K562 (cell line): Measurements from ENCODE around the gene GOLGA6L9. TPM values are rescaled to one million over a fixed set of nuclear protein-coding genes. Genes with fewer than 3 reads are reported as not detected.
A peak's percentile ranks its signal among the peaks of the same experiment; 100 is the strongest.
"Not testable (repeated sequence)": the region's sequence is repeated elsewhere in the genome, so short reads cannot be mapped to it uniquely, and the experiment has no call there.

Experiments used
- ATAC-seq: fragments of 200-7000 bp; cut with Tn5 transposase; 3 replicates; pipeline ENCODE4 v1.9.1; 2020; ENCODE audit warnings: moderate library complexity
- BruUV-seq: library from RNA; stranded (reverse); fragments of 400-500 nt; replicated peaks from 2 replicates; lab custom pipeline; 2021; lab: Mats Ljungman, UMichigan
- CTCF ChIA-PET: fragments of 300-600 bp; formaldehyde crosslinking; extraction: SDS; loops from one replicate; lab custom pipeline; 2021; ENCODE audit warnings: low intra/inter-chr PET ratio; lab: Yijun Ruan, JAX
- POLR2A ChIA-PET: fragments of 300-600, 350-650 bp; sonication (Branson Sonifier 250); formaldehyde crosslinking; extraction: SDS; loops from one replicate; lab custom pipeline; 2021; ENCODE audit warnings: antibody characterized with exemption, inconsistent platforms; lab: Yijun Ruan, JAX
- DNase-seq, 4 experiments: peaks; one replicate each; pipeline versions ENCODE4 v3.0.0 to v3.0.0-alpha.2; 2011 to 2018; ENCODE audit warnings: low spot score in 3 of 4, mixed read lengths in 3 of 4; ENCODE audit errors: extremely low read depth in 1 of 4
- FAIRE-seq: peaks from 2 replicates; lab custom pipeline; 2011; peaks lifted over from hg19 to GRCh38; lab: Jason Lieb, UNC
- H2AFZ ChIP-seq: 2 replicates; pipeline ENCODE4 v1.6.0; 2011; ENCODE audit warnings: low read depth, low read length, control low read depth, inconsistent platforms
- H3K27ac ChIP-seq: fragments of 200-600 bp; 3 replicates; pipeline ENCODE4 v1.8.0; 2011; ENCODE audit warnings: low read depth, mild to moderate bottlenecking, control low read depth, inconsistent platforms, low read length, moderate library complexity, mixed read lengths; ENCODE audit errors: extremely low read depth
- H3K27me3 ChIP-seq, 2 experiments: fragments of 300-600 bp in 1 of 2; 2 replicates in 1 of 2; 3 replicates in 1 of 2; pipeline versions ENCODE4 v1.6.0 to v1.8.0; 2011; ENCODE audit warnings: inconsistent platforms in 2 of 2, low read length in 2 of 2, mild to moderate bottlenecking in 1 of 2, mixed read lengths in 1 of 2, moderate library complexity in 1 of 2; ENCODE audit not compliant: control insufficient read depth in 2 of 2, insufficient read depth in 2 of 2
- H3K36me3 ChIP-seq: fragments of 300-600 bp; 3 replicates; pipeline ENCODE4 v1.8.0; 2011; ENCODE audit warnings: mild to moderate bottlenecking, low read length, inconsistent platforms; ENCODE audit not compliant: control insufficient read depth, insufficient read depth
- H3K4me1 ChIP-seq, 2 experiments: fragments of 200-600 bp in 1 of 2; replicated peaks in 1 of 2; 2 replicates in 1 of 2; 3 replicates in 1 of 2; pipeline versions ENCODE4 v1.5.1 to v1.8.0; 2011; ENCODE audit warnings: inconsistent platforms in 2 of 2, low read length in 2 of 2, mild to moderate bottlenecking in 1 of 2, mixed read lengths in 1 of 2, moderate library complexity in 1 of 2; ENCODE audit not compliant: control insufficient read depth in 2 of 2, insufficient read depth in 2 of 2
- H3K4me2 ChIP-seq: 2 replicates; pipeline ENCODE4 v1.6.1; 2011; ENCODE audit warnings: low read length, control low read depth, inconsistent platforms, mixed read lengths; ENCODE audit not compliant: insufficient read depth
- H3K4me3 ChIP-seq: fragments of 200-600 bp; sonication (generic), shearing (Covaris generic); 2 replicates; pipeline ENCODE4 v1.5.1; 2016; ENCODE audit warnings: control low read depth, inconsistent platforms
- H3K79me2 ChIP-seq: fragments of 200-600 bp; 3 replicates; pipeline ENCODE4 v1.8.0; 2011; ENCODE audit warnings: low read length, inconsistent platforms; ENCODE audit not compliant: control insufficient read depth, insufficient read depth
- H3K9ac ChIP-seq, 2 experiments: 2 replicates each; pipeline versions ENCODE4 v1.6.0 to v1.6.1; 2011; ENCODE audit warnings: low read depth in 2 of 2, low read length in 2 of 2, control low read depth in 1 of 2, inconsistent platforms in 1 of 2, mild to moderate bottlenecking in 1 of 2, mixed read lengths in 1 of 2; ENCODE audit not compliant: insufficient read depth in 1 of 2
- H3K9me1 ChIP-seq: one replicate; pipeline ENCODE4 v1.6.0; 2011; ENCODE audit warnings: inconsistent platforms, mild to moderate bottlenecking, low read length, moderate library complexity; ENCODE audit not compliant: control insufficient read depth, insufficient read depth
- H3K9me3 ChIP-seq: replicated peaks from 2 replicates; pipeline ENCODE4 v1.5.1; 2011; ENCODE audit warnings: low read depth, low read length, inconsistent platforms; ENCODE audit not compliant: control insufficient read depth, insufficient read depth
- H4K20me1 ChIP-seq: replicated peaks from 2 replicates; pipeline ENCODE4 v1.6.1; 2011; ENCODE audit warnings: low read length, inconsistent platforms, mixed read lengths; ENCODE audit not compliant: control insufficient read depth, insufficient read depth
- FOXK2 ChIP-seq, 2 experiments: fragments of 450-650 bp; IDR thresholded peaks in 1 of 2; conservative IDR thresholded peaks in 1 of 2; 2 replicates each; pipeline ENCODE4 v1.6.1; 2016; ENCODE audit warnings: low read depth in 2 of 2, mild to moderate bottlenecking in 1 of 2
- MEIS2 ChIP-seq: fragments of 450-650 bp; IDR thresholded peaks from 2 replicates; pipeline ENCODE4 v1.6.1; 2014; ENCODE audit warnings: mild to moderate bottlenecking; ENCODE audit not compliant: partially characterized antibody
- SMARCA4 ChIP-seq: fragments of 450-650 bp; IDR thresholded peaks from 2 replicates; pipeline ENCODE4 v1.6.1; 2016
- SMARCE1 ChIP-seq: fragments of 450-650 bp; IDR thresholded peaks from 2 replicates; pipeline ENCODE4 v1.7.1; 2016; ENCODE audit warnings: mild to moderate bottlenecking
- ZNF121 ChIP-seq: sonication (generic); formaldehyde crosslinking; conservative IDR thresholded peaks from 2 replicates; pipeline ENCODE4 v1.8.0; 2022; ENCODE audit warnings: missing genetic modification reagents
- in situ Hi-C: fragments of 300-500 bp; cut with MboI; formaldehyde crosslinking; loops from 4 replicates; pipeline ENCODE4 v1.15.0; 2018; ENCODE audit warnings: inconsistent platforms, mixed read lengths
- intact Hi-C: fragments of 100-400 bp; cut with micrococcal nuclease; formaldehyde crosslinking; loops from 2 replicates; pipeline ENCODE4 v1.14.2; 2022
- polyA plus RNA-seq, 8 experiments: library from polyadenylated mRNA; depleted of rRNA in 4 of 8; stranded (reverse) in 5 of 8; unstranded in 3 of 8; fragments of >200 nt; fragmentation: Nextera tagmentation in 2 of 8; fragmentation: Illumina TruSeq in 1 of 8; extraction: Ambion mirVana in 2 of 8; extraction: Trizol in 1 of 8; gene quantifications; 2 replicates each; pipeline versions ENCODE4 v1.2.1 to v1.2.3, GENCODE V29; 2011 to 2014; ENCODE audit warnings: inconsistent platforms in 1 of 8, missing spikeins in 1 of 8
- total RNA-seq, 7 experiments: library from RNA; depleted of rRNA in 6 of 7; stranded (reverse); fragments of >200 nt in 6 of 7; fragmentation: Illumina TruSeq in 2 of 7; extraction: Trizol in 2 of 7; gene quantifications; 2 replicates each; pipeline versions ENCODE4 v1.2.1 to v1.2.3, GENCODE V29; 2011 to 2021; ENCODE audit warnings: low replicate concordance in 1 of 7
- TF ChIP-seq, protein P1 (sequence below): fragments of 450-650 bp; IDR thresholded peaks from 2 replicates; pipeline ENCODE4 v1.6.1; 2016
- TF ChIP-seq, protein P2 (sequence below), 2 experiments: IDR thresholded peaks in 1 of 2; conservative IDR thresholded peaks in 1 of 2; 2 replicates each; pipeline ENCODE4 v1.6.1; 2016; ENCODE audit warnings: low read depth in 2 of 2, mild to moderate bottlenecking in 1 of 2, missing compliant biosample characterization in 1 of 2, missing genetic modification characterization in 1 of 2, moderate library complexity in 1 of 2

The GOLGA6L9 gene
- total and polyA plus RNA-seq, 9 of the 15 experiments (the other 6 are each of a cell fraction or from before 2014, with no cell fraction given), result 1.1 to 11.4 (median 5.8) TPM

- CTCF ChIA-PET, H3K36me3 ChIP-seq, H4K20me1 ChIP-seq, H3K27me3 ChIP-seq, DNase-seq, FAIRE-seq, H3K4me3 ChIP-seq, H3K9me3 ChIP-seq, intact Hi-C loops, POLR2A ChIA-PET, H2AFZ ChIP-seq, H3K4me2 ChIP-seq, BruUV-seq, H3K9me1 ChIP-seq, ATAC-seq: not testable (repeated sequence)
- in situ Hi-C loops, result loop anchor here (25.0 kb wide), 1 partner anchor 1950 kb away; no protein-coding TSS in a partner anchor
- Histone ChIP-seq H3K27ac (peak overlapping the region; percentile 69; the same call in 2 of the 3 replicates), H3K9ac (peak overlapping the region in 1 of 2 experiments; percentile 40; a peak in 1 of 4 replicates), H3K4me1 (peaks cover 0 to 14% of the 10 kb centered on the region in 2 experiments; a peak in 4 of 5 replicates), H3K79me2 (peaks cover 35% of the 10 kb centered on the region; the same call in 2 of the 3 replicates)
- TF ChIP-seq MEIS2, result peak; percentile 70
- 0 out of 2 replicates have a peak, but pooled peaks have one; percentile 12 for TF ChIP-seq SMARCA4
- TF ChIP-seq FOXK2 (conservative IDR thresholded peaks at IDR 0.05 in 1 of 2, IDR thresholded peaks at IDR 0.05 in 1 of 2; ENCODE audit: low read depth in 2 of 2), result peak; percentile 49 to 51; a peak in 2 of 4 replicates
- peak; percentile 51; the same call in 1 of the 2 replicates for TF ChIP-seq ZNF121 (CRISPR knock-in tag)
- TF ChIP-seq, protein P1, sequence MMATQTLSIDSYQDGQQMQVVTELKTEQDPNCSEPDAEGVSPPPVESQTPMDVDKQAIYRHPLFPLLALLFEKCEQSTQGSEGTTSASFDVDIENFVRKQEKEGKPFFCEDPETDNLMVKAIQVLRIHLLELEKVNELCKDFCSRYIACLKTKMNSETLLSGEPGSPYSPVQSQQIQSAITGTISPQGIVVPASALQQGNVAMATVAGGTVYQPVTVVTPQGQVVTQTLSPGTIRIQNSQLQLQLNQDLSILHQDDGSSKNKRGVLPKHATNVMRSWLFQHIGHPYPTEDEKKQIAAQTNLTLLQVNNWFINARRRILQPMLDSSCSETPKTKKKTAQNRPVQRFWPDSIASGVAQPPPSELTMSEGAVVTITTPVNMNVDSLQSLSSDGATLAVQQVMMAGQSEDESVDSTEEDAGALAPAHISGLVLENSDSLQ, result peak; percentile 68
- TF ChIP-seq, protein P2, sequence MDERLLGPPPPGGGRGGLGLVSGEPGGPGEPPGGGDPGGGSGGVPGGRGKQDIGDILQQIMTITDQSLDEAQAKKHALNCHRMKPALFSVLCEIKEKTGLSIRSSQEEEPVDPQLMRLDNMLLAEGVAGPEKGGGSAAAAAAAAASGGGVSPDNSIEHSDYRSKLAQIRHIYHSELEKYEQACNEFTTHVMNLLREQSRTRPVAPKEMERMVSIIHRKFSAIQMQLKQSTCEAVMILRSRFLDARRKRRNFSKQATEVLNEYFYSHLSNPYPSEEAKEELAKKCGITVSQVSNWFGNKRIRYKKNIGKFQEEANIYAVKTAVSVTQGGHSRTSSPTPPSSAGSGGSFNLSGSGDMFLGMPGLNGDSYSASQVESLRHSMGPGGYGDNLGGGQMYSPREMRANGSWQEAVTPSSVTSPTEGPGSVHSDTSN (CRISPR knock-in tag; IDR thresholded peaks at IDR 0.05; ENCODE audit: low read depth), result not testable (repeated sequence)
- TF ChIP-seq, protein P2 (tag; conservative IDR thresholded peaks at IDR 0.05; ENCODE audit: low read depth), result peak; percentile 51; the same call in 1 of the 2 replicates
- TF ChIP-seq SMARCE1, result 0 out of 2 replicates have a peak, but pooled peaks have one; percentile 17
These were observed 42.4 kb upstream of the GOLGA6L9 start for GRCh38 chr15:82387209-82387608.
